CD4-positive, alpha-beta T cell (primary cell): ENCODE data around the gene CSPG4. TPM values are rescaled to one million over a fixed set of nuclear protein-coding genes. Genes with fewer than 3 reads are reported as not detected.

Experiments used
- ATAC-seq: fragments of 200-7000 bp; cut with Tn5 transposase; one replicate; pipeline ENCODE4 v1.10.0; 2022; ENCODE audit warnings: mild to moderate bottlenecking; ENCODE audit not compliant: poor library complexity
- CTCF ChIA-PET: fragments of 350-600 bp; sonication (Branson Sonifier 250); formaldehyde crosslinking; loops from one replicate; lab custom pipeline; 2021; ENCODE audit warnings: antibody characterized with exemption, inconsistent platforms; lab: Charles Lee
- POLR2A ChIA-PET: fragments of 350-600 bp; sonication (Branson Sonifier 250); formaldehyde crosslinking; loops from one replicate; lab custom pipeline; 2021; ENCODE audit warnings: antibody characterized with exemption, inconsistent platforms; lab: Charles Lee
- DNase-seq, 14 experiments: peaks; one replicate each; pipeline ENCODE4 v3.0.0-alpha.2; 2013 to 2020; ENCODE audit warnings: mixed read lengths in 2 of 14
- H3K27ac ChIP-seq, 2 donors: one replicate each; pipeline versions ENCODE4 v1.5.1 to v1.7.0; 2013; ENCODE audit warnings: low read length in 2 of 2, low read depth in 1 of 2, mild to moderate bottlenecking in 1 of 2
- H3K27me3 ChIP-seq, 2 experiments: 1 replicate in 1 of 2; 2 replicates in 1 of 2; pipeline versions ENCODE4 v1.6.1 to v1.7.0; 2013; ENCODE audit warnings: low read length in 2 of 2, control low read depth in 1 of 2, mild to moderate bottlenecking in 1 of 2, moderate library complexity in 1 of 2; ENCODE audit not compliant: insufficient read depth in 2 of 2, control insufficient read depth in 1 of 2
- H3K36me3 ChIP-seq: one replicate; pipeline ENCODE4 v1.6.1; 2013; ENCODE audit warnings: low read length, control low read depth; ENCODE audit not compliant: insufficient read depth
- H3K4me1 ChIP-seq: one replicate; pipeline ENCODE4 v1.6.1; 2013; ENCODE audit warnings: low read length, control low read depth; ENCODE audit not compliant: insufficient read depth
- H3K4me3 ChIP-seq: one replicate; pipeline ENCODE4 v1.5.1; 2013; ENCODE audit warnings: mild to moderate bottlenecking, low read length, moderate library complexity
- H3K9me3 ChIP-seq, 2 experiments: 1 replicate in 1 of 2; 2 replicates in 1 of 2; pipeline versions ENCODE4 v1.6.1 to v1.7.0; 2013; ENCODE audit warnings: low read length in 2 of 2, mild to moderate bottlenecking in 2 of 2, control low read depth in 1 of 2, moderate library complexity in 1 of 2; ENCODE audit not compliant: control insufficient read depth in 1 of 2, insufficient read depth in 1 of 2
- H3K27ac Mint-ChIP-seq: one replicate; pipeline ENCODE4 v1.8.0; 2020; ENCODE audit warnings: mixed read lengths
- H3K27me3 Mint-ChIP-seq: one replicate; pipeline ENCODE4 v1.8.0; 2021; ENCODE audit warnings: mixed read lengths
- H3K36me3 Mint-ChIP-seq: one replicate; pipeline ENCODE4 v1.8.0; 2021; ENCODE audit warnings: low read depth, mixed read lengths
- H3K4me1 Mint-ChIP-seq: one replicate; pipeline ENCODE4 v1.8.0; 2021; ENCODE audit warnings: low read depth, mixed read lengths
- H3K4me3 Mint-ChIP-seq: one replicate; pipeline ENCODE4 v1.8.0; 2020; ENCODE audit warnings: mild to moderate bottlenecking, mixed read lengths
- H3K9me3 Mint-ChIP-seq: one replicate; pipeline ENCODE4 v1.8.0; 2020; ENCODE audit warnings: mixed read lengths
- CTCF ChIP-seq: fragments of 200-600 bp; IDR thresholded peaks from one replicate; pipeline ENCODE4 v1.8.0; 2022; ENCODE audit warnings: antibody characterized with exemption, mild to moderate bottlenecking
- intact Hi-C, 2 experiments: fragments of 100-400 bp; cut with DNase I in 1 of 2; cut with micrococcal nuclease in 1 of 2; formaldehyde crosslinking; loops; one replicate each; pipeline versions ENCODE4 v1.15.1 to v1.9.0; 2023 to 2025; cut with DNase I, micrococcal nuclease
- total RNA-seq, 174 experiments: library from RNA in 2 of 174; stranded (reverse) in 2 of 174; gene quantifications; one replicate each; pipeline ENCODE4 v1.2.3 and lab custom pipeline; 2021 to 2026

Gene CSPG4
- total RNA-seq, 2 experiments from 2014 or later: not detected

GRCh38 chr15:75650908-75651809, 61.5 kb downstream of the CSPG4 start:
- Histone ChIP-seq H3K27me3 (no peaks in the 10 kb centered on the region), H3K4me1 (peaks cover 40% of the 10 kb centered on the region), H3K27ac (no peak overlapping the region), H3K36me3 (no peaks in the 10 kb centered on the region), H3K4me3 (no peak overlapping the region), H3K9me3 (no peaks in the 10 kb centered on the region)
- CTCF ChIA-PET: interaction anchor here (0.6 kb wide), 1 partner anchor 35 kb away, joined by 4 read pairs; no protein-coding TSS in a partner anchor
- peaks cover 31% of the 10 kb centered on the region for H3K4me1 Mint-ChIP-seq
- intact Hi-C loops: no loop called here
- no peak for TF ChIP-seq CTCF
- DNase-seq (no peak), ATAC-seq (no peak)
- peak overlapping the region; percentile 60 for H3K27ac Mint-ChIP-seq
- POLR2A ChIA-PET: interaction anchor here (1.3 to 1.5 kb wide), 2 partner anchors 11 to 26 kb away, joined by 3 to 6 read pairs; partner anchors contain the start of genes IMP3 and SNUPN
- H3K36me3 Mint-ChIP-seq: no peaks in the 10 kb centered on the region
- no peaks in the 10 kb centered on the region for H3K27me3 Mint-ChIP-seq
- H3K9me3 Mint-ChIP-seq: no peaks in the 10 kb centered on the region
- H3K4me3 Mint-ChIP-seq: peak overlapping the region; percentile 73

GRCh38 chr15:75649848-75650247, 62.8 kb downstream of the CSPG4 start:
- TF ChIP-seq CTCF: no peak
- no peaks in the 10 kb centered on the region for H3K9me3 ChIP-seq
- ATAC-seq: no peak
- peaks cover 41% of the 10 kb centered on the region for H3K4me1 ChIP-seq
- H3K27ac ChIP-seq: no peak overlapping the region
- intact Hi-C loops: loop anchor here in 1 of 2 experiments (10.0 kb wide), 2 partner anchors 1035 to 1105 kb away; partner anchors contain the start of genes ARID3B and CLK3
- no peak for DNase-seq
- Mint-ChIP-seq H3K4me3 (peak overlapping the region; percentile 86), H3K4me1 (peaks cover 31% of the 10 kb centered on the region), H3K36me3 (no peaks in the 10 kb centered on the region), H3K9me3 (no peaks in the 10 kb centered on the region), H3K27me3 (no peaks in the 10 kb centered on the region), H3K27ac (peak overlapping the region; percentile 47)
- H3K27me3 ChIP-seq: no peaks in the 10 kb centered on the region
- POLR2A ChIA-PET: interaction anchor here (1.3 kb wide), 2 partner anchors 10 to 24 kb away, joined by 3 to 4 read pairs; partner anchors contain the start of genes IMP3 and SNUPN
- H3K4me3 ChIP-seq: no peak overlapping the region
- CTCF ChIA-PET: no interaction called here
- no peaks in the 10 kb centered on the region for H3K36me3 ChIP-seq

- POLR2A ChIA-PET: interaction anchor here (1.3 kb wide), 1 partner anchor 9 kb away, joined by 4 read pairs; the partner anchor contains the start of gene IMP3
- intact Hi-C loops: loop anchor here in 1 of 2 experiments (10.0 kb wide), 2 partner anchors 1034 to 1104 kb away; partner anchors contain the start of genes ARID3B and CLK3
- peak overlapping the region; percentile 86 for H3K4me3 Mint-ChIP-seq
- no peak overlapping the region for H3K27ac ChIP-seq
- peak overlapping the region; percentile 47 for H3K27ac Mint-ChIP-seq
- DNase-seq (no peak), ATAC-seq (no peak)
- no peaks in the 10 kb centered on the region for H3K36me3 Mint-ChIP-seq
- no peaks in the 10 kb centered on the region for H3K27me3 ChIP-seq
- peaks cover 41% of the 10 kb centered on the region for H3K4me1 ChIP-seq
- H3K36me3 ChIP-seq: no peaks in the 10 kb centered on the region
- CTCF ChIA-PET: no interaction called here
- H3K4me3 ChIP-seq: no peak overlapping the region
- no peaks in the 10 kb centered on the region for H3K9me3 Mint-ChIP-seq
- H3K9me3 ChIP-seq: no peaks in the 10 kb centered on the region
- TF ChIP-seq CTCF: no peak
- no peaks in the 10 kb centered on the region for H3K27me3 Mint-ChIP-seq
- peaks cover 31% of the 10 kb centered on the region for H3K4me1 Mint-ChIP-seq
Measured at GRCh38 chr15:75649045-75649761, 63.4 kb downstream of the CSPG4 start.
